HFFc6 (cell line): Measurements from ENCODE around the gene GATA6. TPM values are rescaled to one million over a fixed set of nuclear protein-coding genes. Genes with fewer than 3 reads are reported as not detected.

Experiments
- DNase-seq: peaks from one replicate; pipeline ENCODE4 v3.0.0-alpha.2; 2018
- H3K27ac Mint-ChIP-seq: 2 replicates; pipeline ENCODE4 v1.8.0; 2020; ENCODE audit warnings: mild to moderate bottlenecking, mixed read lengths
- H3K27me3 Mint-ChIP-seq: 2 replicates; pipeline ENCODE4 v1.8.0; 2021; ENCODE audit warnings: mild to moderate bottlenecking, moderate library complexity, mixed read lengths; ENCODE audit not compliant: insufficient read depth
- H3K36me3 Mint-ChIP-seq: 2 replicates; pipeline ENCODE4 v1.8.0; 2021; ENCODE audit warnings: low read depth, mixed read lengths
- H3K4me1 Mint-ChIP-seq: 2 replicates; pipeline ENCODE4 v1.8.0; 2020; ENCODE audit warnings: low read depth, mixed read lengths
- H3K4me3 Mint-ChIP-seq: 2 replicates; pipeline ENCODE4 v1.8.0; 2020; ENCODE audit warnings: mild to moderate bottlenecking, moderate library complexity, mixed read lengths
- H3K9me3 Mint-ChIP-seq: 2 replicates; pipeline ENCODE4 v1.8.0; 2020; ENCODE audit warnings: mild to moderate bottlenecking, mixed read lengths
- CTCF ChIP-seq: fragments of 200-600 bp; sonication (generic); IDR thresholded peaks from 2 replicates; pipeline ENCODE4 v1.5.0; 2021; ENCODE audit warnings: antibody characterized with exemption, mild to moderate bottlenecking
- total RNA-seq, 6 experiments: library from RNA; stranded (reverse); fragmentation: NEBNext Ultra II Directional; extraction: Animal tissue kit (Norgen Biotek cat#: 25700); gene quantifications; 2 replicates in 1 of 6; 3 replicates in 5 of 6; pipeline ENCODE4 v1.2.3, GENCODE V29; 2021

The GATA6 gene
- total RNA-seq, 6 experiments from 2014 or later = 0.28 to 1.8 (median 1.5) TPM

- DNase-seq = no peak
- H3K36me3 Mint-ChIP-seq = no peaks in the 10 kb centered on the region
- no peak overlapping the region for H3K27ac Mint-ChIP-seq
- peaks cover 68% of the 10 kb centered on the region for H3K27me3 Mint-ChIP-seq
- H3K4me3 Mint-ChIP-seq = no peak overlapping the region
- H3K4me1 Mint-ChIP-seq = no peaks in the 10 kb centered on the region
- no peak for TF ChIP-seq CTCF
- no peaks in the 10 kb centered on the region for H3K9me3 Mint-ChIP-seq
Measured at GRCh38 chr18:22241921-22242361, 72.6 kb downstream of the GATA6 start.

GRCh38 chr18:22243513-22243912 lies 74.1 kb downstream of the GATA6 start:
- no peak overlapping the region for H3K27ac Mint-ChIP-seq
- no peak for DNase-seq
- no peaks in the 10 kb centered on the region for H3K9me3 Mint-ChIP-seq
- peaks cover 61% of the 10 kb centered on the region for H3K27me3 Mint-ChIP-seq
- no peaks in the 10 kb centered on the region for H3K36me3 Mint-ChIP-seq
- no peak overlapping the region for H3K4me3 Mint-ChIP-seq
- TF ChIP-seq CTCF = no peak
- H3K4me1 Mint-ChIP-seq = no peaks in the 10 kb centered on the region

GRCh38 chr18:22250026-22250425 lies 80.6 kb downstream of the GATA6 start:
- DNase-seq = no peak
- no peaks in the 10 kb centered on the region for H3K9me3 Mint-ChIP-seq
- no peak for TF ChIP-seq CTCF
- H3K4me1 Mint-ChIP-seq = peaks cover 11% of the 10 kb centered on the region
- no peak overlapping the region for H3K4me3 Mint-ChIP-seq
- no peak overlapping the region for H3K27ac Mint-ChIP-seq
- H3K36me3 Mint-ChIP-seq = no peaks in the 10 kb centered on the region
- H3K27me3 Mint-ChIP-seq = peaks cover 64% of the 10 kb centered on the region

- TF ChIP-seq CTCF = no peak
- H3K9me3 Mint-ChIP-seq = no peaks in the 10 kb centered on the region
- H3K4me1 Mint-ChIP-seq = peaks cover 17% of the 10 kb centered on the region
- no peak overlapping the region for H3K4me3 Mint-ChIP-seq
- no peak overlapping the region for H3K27ac Mint-ChIP-seq
- DNase-seq = no peak
- peaks cover 63% of the 10 kb centered on the region for H3K27me3 Mint-ChIP-seq
- H3K36me3 Mint-ChIP-seq = no peaks in the 10 kb centered on the region
Measured at GRCh38 chr18:22250591-22250996, 81.2 kb downstream of the GATA6 start.

Other genes with a start within 250 kb of the GATA6 start
- gene CTAGE1, start 248.3 kb downstream of the GATA6 start, total RNA-seq = under 1 TPM; 0.11 to 0.30 (median 0.12) TPM